GM20000 (cell line): ENCODE results near the gene LCMT1.

ENCODE experiments used
- DNase-seq: peaks from one replicate; pipeline ENCODE4 v3.0.0; 2012; ENCODE audit warnings: low spot score
- CTCF ChIP-seq: IDR thresholded peaks from 2 replicates; pipeline ENCODE4 v1.5.1; 2012; ENCODE audit warnings: mild to moderate bottlenecking, control low read depth; ENCODE audit errors: extremely low read depth, missing control alignments

LCMT1 gene

GRCh38 chr16:25148568-25149215, 37.1 kb downstream of the LCMT1 start:
- no peak for DNase-seq
- no peak for TF ChIP-seq CTCF

- no peak for DNase-seq
Observed at GRCh38 chr16:25151996-25152395, 40.5 kb downstream of the LCMT1 start.

GRCh38 chr16:25155553-25156460, 44.3 kb downstream of the LCMT1 start:
- no peak for TF ChIP-seq CTCF
- no peak for DNase-seq

More at GRCh38 chr16:25151996-25152395, 40.5 kb downstream of the LCMT1 start:
- no peak for TF ChIP-seq CTCF

GRCh38 chr16:25157271-25157875, 45.8 kb downstream of the LCMT1 start:
- no peak for TF ChIP-seq CTCF
- DNase-seq, result no peak

GRCh38 chr16:25158401-25158800, 46.9 kb downstream of the LCMT1 start:
- DNase-seq, result no peak
- TF ChIP-seq CTCF, result no peak

- no peak for DNase-seq
- no peak for TF ChIP-seq CTCF
Observed at GRCh38 chr16:25161753-25162367, 50.3 kb downstream of the LCMT1 start.
